Measurements from ENCODE around the gene CELF3.

- TF ChIP-seq EZH2 (IDR thresholded peaks at IDR 0.05; ENCODE audit: insufficient read depth, poor library complexity, severe bottlenecking) (no peak), EZH2phosphoT487 (IDR thresholded peaks at IDR 0.05; ENCODE audit: insufficient read depth, low read depth) (no peak)
These were observed 24.4 kb downstream of the CELF3 start for GRCh38 chr1:151692226-151692625.
